Measurements from ENCODE around the gene SRXN1.
A peak's percentile ranks its signal among the peaks of the same experiment; 100 is the strongest.

SRXN1 gene

DNA sequence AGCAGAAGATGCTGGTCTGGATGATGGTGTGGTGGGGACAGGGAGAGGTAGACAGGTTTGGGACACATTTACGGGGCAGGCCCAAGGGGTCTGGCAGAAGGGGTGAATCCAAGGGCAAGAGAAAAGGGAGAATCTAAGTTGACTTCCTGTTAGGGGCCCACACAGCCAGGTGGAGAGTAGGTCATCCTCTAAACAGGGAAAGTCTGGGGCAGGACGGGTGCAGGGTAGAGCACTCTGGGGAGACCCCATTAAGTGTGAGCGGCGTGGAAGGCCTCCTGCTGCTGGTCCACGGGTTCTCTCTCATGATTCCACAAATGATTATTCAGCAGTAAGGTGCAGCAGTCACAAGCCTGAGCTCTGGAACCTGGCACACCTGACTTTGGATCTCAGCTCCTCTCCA lies 2.7 kb downstream of the SRXN1 start:
- TF ChIP-seq, protein P1, sequence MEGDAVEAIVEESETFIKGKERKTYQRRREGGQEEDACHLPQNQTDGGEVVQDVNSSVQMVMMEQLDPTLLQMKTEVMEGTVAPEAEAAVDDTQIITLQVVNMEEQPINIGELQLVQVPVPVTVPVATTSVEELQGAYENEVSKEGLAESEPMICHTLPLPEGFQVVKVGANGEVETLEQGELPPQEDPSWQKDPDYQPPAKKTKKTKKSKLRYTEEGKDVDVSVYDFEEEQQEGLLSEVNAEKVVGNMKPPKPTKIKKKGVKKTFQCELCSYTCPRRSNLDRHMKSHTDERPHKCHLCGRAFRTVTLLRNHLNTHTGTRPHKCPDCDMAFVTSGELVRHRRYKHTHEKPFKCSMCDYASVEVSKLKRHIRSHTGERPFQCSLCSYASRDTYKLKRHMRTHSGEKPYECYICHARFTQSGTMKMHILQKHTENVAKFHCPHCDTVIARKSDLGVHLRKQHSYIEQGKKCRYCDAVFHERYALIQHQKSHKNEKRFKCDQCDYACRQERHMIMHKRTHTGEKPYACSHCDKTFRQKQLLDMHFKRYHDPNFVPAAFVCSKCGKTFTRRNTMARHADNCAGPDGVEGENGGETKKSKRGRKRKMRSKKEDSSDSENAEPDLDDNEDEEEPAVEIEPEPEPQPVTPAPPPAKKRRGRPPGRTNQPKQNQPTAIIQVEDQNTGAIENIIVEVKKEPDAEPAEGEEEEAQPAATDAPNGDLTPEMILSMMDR (conservative IDR thresholded peaks at IDR 0.05; ENCODE audit: control insufficient read depth, insufficient read depth, low read depth, low read length), result no peak
- no peak overlapping the region for H3K4me3 ChIP-seq (ENCODE audit: control insufficient read depth, low read depth, low read length)
- DNase-seq (ENCODE audit: low read depth), result no peak

DNA sequence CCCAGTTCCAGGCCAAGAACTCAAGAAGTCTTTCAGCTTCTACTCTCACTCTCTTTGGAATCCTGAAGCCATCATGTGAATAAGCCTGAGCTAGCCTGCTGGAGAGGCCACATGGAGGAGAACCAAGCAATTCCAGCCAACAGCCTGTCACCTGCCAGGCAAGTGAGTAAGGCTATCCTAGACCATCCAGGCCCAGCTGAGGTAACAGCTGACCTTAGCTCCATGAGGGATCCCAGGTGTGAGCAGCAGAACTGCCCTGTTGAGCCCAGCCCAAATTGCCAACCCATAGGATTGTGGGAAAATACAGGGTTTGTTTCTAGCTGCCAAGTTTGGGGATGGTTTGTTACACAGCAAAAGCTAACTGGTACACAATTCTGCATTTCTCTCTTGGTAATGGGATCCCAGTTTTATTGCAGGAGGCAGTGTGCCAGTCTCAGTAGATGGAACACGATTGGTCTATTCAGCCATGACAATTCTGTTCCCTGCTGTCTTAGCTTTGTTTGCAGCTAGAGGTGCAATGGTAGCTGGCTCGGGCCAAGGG lies 5.5 kb downstream of the SRXN1 start:
- DNase-seq (ENCODE audit: low read depth), result no peak
- TF ChIP-seq, protein P1 (conservative IDR thresholded peaks at IDR 0.05; ENCODE audit: control insufficient read depth, insufficient read depth, low read depth, low read length), result no peak
- no peak overlapping the region for H3K4me3 ChIP-seq (ENCODE audit: control insufficient read depth, low read depth, low read length)

DNA sequence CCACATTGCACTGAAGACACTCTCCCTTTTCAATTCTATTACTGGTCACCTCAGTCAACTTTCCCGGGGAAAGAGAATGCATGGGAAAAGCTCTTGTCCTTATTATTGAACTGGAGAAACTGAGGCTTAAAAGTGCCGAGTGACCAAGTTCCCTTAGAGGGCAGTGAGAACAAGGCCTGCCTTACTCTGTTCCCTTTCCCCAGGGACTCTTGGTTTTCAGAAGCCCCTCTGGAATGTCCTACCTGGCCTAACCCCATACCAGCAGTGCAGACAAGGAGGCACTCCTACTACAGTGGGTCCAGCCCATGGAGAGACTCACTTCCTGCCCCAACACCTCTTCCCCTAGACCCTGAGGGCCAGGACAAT lies 6.1 kb downstream of the SRXN1 start:
- DNase-seq (ENCODE audit: low read depth), result no peak
- no peak overlapping the region for H3K4me3 ChIP-seq (ENCODE audit: control insufficient read depth, low read depth, low read length)
- TF ChIP-seq, protein P1 (conservative IDR thresholded peaks at IDR 0.05; ENCODE audit: control insufficient read depth, insufficient read depth, low read depth, low read length), result no peak

DNA sequence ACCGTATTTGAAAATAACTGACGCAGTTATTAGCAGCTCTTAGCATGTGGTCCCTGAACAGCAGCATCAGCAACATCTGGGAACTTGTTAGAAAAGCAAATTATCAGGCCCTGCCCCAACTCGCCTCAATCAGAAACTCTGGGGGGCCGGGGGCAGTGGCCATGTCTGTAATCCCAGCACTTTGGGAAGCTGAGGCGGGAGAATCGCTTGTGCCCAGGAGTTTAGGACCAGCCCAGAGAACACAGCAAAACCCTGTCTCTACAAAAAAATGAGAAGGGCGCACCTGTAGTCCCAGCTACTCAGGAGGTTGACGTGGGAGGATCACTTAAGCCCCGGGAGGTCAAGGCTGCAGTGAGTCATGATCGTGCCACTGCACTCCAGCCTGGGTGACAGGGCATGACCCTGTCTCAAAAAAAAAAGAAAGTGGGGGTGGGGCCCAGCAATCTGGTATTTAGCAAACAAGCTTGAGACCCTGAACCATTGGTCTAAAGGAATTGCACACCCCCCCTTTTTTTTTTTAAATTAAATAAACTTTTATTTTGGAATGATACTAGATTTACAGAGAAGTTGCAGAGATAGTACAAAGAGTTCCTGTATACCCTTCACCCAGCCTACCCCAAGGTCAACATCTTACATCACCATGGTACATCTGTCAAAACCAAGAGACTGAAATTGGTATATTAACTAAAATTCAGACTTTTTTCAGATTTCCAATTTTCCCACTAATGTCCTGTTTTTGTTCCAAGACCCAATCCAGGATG lies 6.7 kb downstream of the SRXN1 start:
- no peak for DNase-seq (ENCODE audit: low read depth)
- TF ChIP-seq, protein P1 (conservative IDR thresholded peaks at IDR 0.05; ENCODE audit: control insufficient read depth, insufficient read depth, low read depth, low read length), result no peak
- H3K4me3 ChIP-seq (ENCODE audit: control insufficient read depth, low read depth, low read length), result no peak overlapping the region

DNA sequence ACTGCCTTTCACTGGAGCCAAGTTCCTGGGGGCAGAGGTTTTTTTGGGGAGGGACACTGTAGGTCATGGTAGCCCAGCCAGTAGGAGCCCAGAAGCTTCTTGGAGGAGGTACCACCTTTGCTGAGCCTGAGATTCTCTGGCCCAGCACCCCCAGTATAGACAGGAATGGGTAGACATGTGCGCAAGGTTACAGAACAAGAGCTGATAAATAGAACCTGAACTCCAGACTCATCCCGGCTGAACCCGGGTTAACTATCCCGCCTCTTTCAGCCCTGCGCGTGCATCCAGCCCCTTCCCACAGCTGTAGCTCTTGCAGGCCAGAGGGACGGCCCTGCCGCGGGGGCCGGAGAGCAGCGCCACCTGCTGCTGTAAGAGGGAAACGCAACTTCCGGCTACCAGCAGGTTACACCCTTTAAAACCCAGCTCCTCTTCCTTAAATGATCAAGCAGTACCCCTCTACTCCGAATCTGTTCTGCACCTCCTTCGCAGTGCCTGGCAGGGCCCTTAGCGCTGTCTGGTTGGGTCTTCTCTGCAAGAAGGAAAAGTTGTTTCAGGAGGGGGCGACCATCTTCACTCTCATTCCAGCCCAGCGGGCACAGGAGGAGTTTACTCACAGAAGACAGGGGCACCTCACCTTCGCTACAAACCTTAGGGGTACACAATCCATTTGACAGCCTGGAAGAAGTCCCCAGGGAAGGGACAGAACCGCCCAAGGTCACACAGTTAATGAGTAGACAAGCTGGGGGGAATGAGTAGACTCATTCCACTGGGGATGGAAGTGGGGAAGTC lies 7.5 kb downstream of the SRXN1 start:
- no peak overlapping the region for H3K4me3 ChIP-seq (ENCODE audit: control insufficient read depth, low read depth, low read length)
- TF ChIP-seq, protein P1 (conservative IDR thresholded peaks at IDR 0.05; ENCODE audit: control insufficient read depth, insufficient read depth, low read depth, low read length), result peak; percentile 89
- peak; percentile 54 for DNase-seq (ENCODE audit: low read depth)

DNA sequence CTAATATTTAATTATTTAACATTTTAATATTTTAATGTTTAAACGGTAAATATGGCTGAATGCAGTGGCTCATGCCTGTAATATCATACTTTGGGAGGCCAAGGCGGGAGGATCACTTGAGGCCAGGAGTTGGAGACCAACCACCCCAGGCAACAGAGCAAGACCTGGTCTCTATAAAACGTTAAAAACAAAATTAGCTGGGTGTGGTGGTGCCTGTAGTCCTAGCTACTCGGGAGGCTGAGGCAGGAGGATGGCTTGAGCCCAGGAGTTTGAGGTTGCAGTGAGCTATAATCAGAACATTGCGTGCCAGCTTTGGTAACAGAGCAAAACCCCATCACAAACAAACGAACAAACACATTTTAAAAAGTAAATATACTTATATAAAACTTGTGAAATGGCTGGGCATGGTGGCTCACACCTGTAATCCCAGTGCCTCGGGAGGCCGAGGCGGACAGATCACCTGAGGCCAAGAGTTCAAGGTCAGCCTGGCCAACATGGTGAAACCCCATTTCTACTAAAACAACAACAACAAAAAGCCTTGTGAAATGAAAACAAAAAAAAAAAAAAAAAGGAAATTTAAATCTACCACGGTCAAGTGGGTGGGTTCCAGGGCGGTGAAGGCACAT lies 8.2 kb downstream of the SRXN1 start:
- TF ChIP-seq, protein P1 (conservative IDR thresholded peaks at IDR 0.05; ENCODE audit: control insufficient read depth, insufficient read depth, low read depth, low read length), result no peak
- no peak overlapping the region for H3K4me3 ChIP-seq (ENCODE audit: control insufficient read depth, low read depth, low read length)
- no peak for DNase-seq (ENCODE audit: low read depth)

Data from fibroblast of mammary gland (primary cell).